HepG2 (cell line): ENCODE results near the gene MSH4. TPM values are rescaled to one million over a fixed set of nuclear protein-coding genes. Genes with fewer than 3 reads are reported as not detected.

Source experiments
- ATAC-seq: fragments of 200-7000 bp; cut with Tn5 transposase; 3 replicates; pipeline ENCODE4 v1.9.1; 2020; ENCODE audit warnings: mild to moderate bottlenecking, moderate library complexity
- BruUV-seq: library from RNA; stranded (reverse); fragments of 400-500 nt; replicated peaks from 2 replicates; lab custom pipeline; 2021; lab: Mats Ljungman, UMichigan
- CTCF ChIA-PET: fragments of 300-600 bp; formaldehyde crosslinking; extraction: SDS; loops from one replicate; lab custom pipeline; 2021; ENCODE audit warnings: low total read pairs, inconsistent platforms, low intra/inter-chr PET ratio; lab: Yijun Ruan, JAX
- POLR2A ChIA-PET: fragments of 350-600 bp; sonication (Branson Sonifier 250); formaldehyde crosslinking; loops from one replicate; lab custom pipeline; 2020; ENCODE audit warnings: antibody characterized with exemption, inconsistent platforms; lab: Yijun Ruan, JAX
- DNase-seq: peaks from one replicate; pipeline ENCODE4 v3.0.0-alpha.2; 2015; ENCODE audit warnings: low spot score
- FAIRE-seq: peaks from 3 replicates; lab custom pipeline; 2011; peaks lifted over from hg19 to GRCh38; lab: Jason Lieb, UNC
- H2AFZ ChIP-seq: one replicate; pipeline ENCODE4 v1.6.1; 2011; ENCODE audit warnings: low read length, inconsistent platforms
- H3K27ac ChIP-seq: fragments of 300-600 bp; 3 replicates; pipeline ENCODE4 v1.8.0; 2011; ENCODE audit warnings: mixed run types, mild to moderate bottlenecking, mixed read lengths, low read length, inconsistent platforms; ENCODE audit not compliant: insufficient read depth; ENCODE audit errors: extremely low read length
- H3K27me3 ChIP-seq, 2 experiments: fragments of 200-600 bp in 1 of 2; 2 replicates in 1 of 2; 3 replicates in 1 of 2; pipeline versions ENCODE4 v1.6.0 to v1.8.0; 2011; ENCODE audit warnings: low read length in 2 of 2, mild to moderate bottlenecking in 2 of 2, moderate library complexity in 2 of 2, inconsistent platforms in 1 of 2; ENCODE audit not compliant: insufficient read depth in 2 of 2, control insufficient read depth in 1 of 2
- H3K36me3 ChIP-seq, 2 experiments: fragments of 200-600 bp in 1 of 2; replicated peaks in 1 of 2; 2 replicates in 1 of 2; 3 replicates in 1 of 2; pipeline versions ENCODE4 v1.5.1 to v1.8.0; 2011; ENCODE audit warnings: low read length in 2 of 2, inconsistent platforms in 1 of 2; ENCODE audit not compliant: insufficient read depth in 2 of 2, control insufficient read depth in 1 of 2
- H3K4me1 ChIP-seq: 2 replicates; pipeline ENCODE4 v1.5.1; 2012; ENCODE audit warnings: low read length, inconsistent platforms; ENCODE audit not compliant: insufficient read depth
- H3K4me2 ChIP-seq: 2 replicates; pipeline ENCODE4 v1.6.0; 2011; ENCODE audit warnings: low read depth, low read length, inconsistent platforms
- H3K4me3 ChIP-seq, 3 experiments: fragments of 200-600 bp in 1 of 3; sonication (generic), shearing (Covaris generic) in 1 of 3; replicated peaks in 1 of 3; 2 replicates each; pipeline ENCODE4 v1.5.1; 2011 to 2016; ENCODE audit warnings: low read length in 3 of 3, inconsistent platforms in 2 of 3, low read depth in 2 of 3, mild to moderate bottlenecking in 2 of 3, control low read depth in 1 of 3, mixed read lengths in 1 of 3; ENCODE audit not compliant: insufficient read depth in 1 of 3
- H3K79me2 ChIP-seq: one replicate; pipeline ENCODE4 v1.6.1; 2011; ENCODE audit warnings: low read length, inconsistent platforms; ENCODE audit not compliant: insufficient read depth
- H3K9ac ChIP-seq: 2 replicates; pipeline ENCODE4 v1.6.0; 2011; ENCODE audit warnings: mild to moderate bottlenecking, low read depth, low read length, inconsistent platforms; ENCODE audit not compliant: insufficient read depth
- H3K9me3 ChIP-seq: 2 replicates; pipeline ENCODE4 v1.5.1; 2012; ENCODE audit warnings: mild to moderate bottlenecking, low read length
- H4K20me1 ChIP-seq: 2 replicates; pipeline ENCODE4 v1.6.0; 2011; ENCODE audit warnings: inconsistent platforms, mild to moderate bottlenecking, low read length, moderate library complexity; ENCODE audit not compliant: insufficient read depth
- ATF1 ChIP-seq: IDR thresholded peaks from 2 replicates; pipeline ENCODE4 v1.6.1; 2016; ENCODE audit warnings: mild to moderate bottlenecking, control low read depth
- ERF ChIP-seq: IDR thresholded peaks from 2 replicates; pipeline ENCODE4 v1.6.1; 2018; ENCODE audit warnings: missing biosample characterization, missing genetic modification reagents
- KDM5B ChIP-seq: sonication (generic); formaldehyde crosslinking; IDR thresholded peaks from 2 replicates; pipeline ENCODE4 v1.4.0; 2020; ENCODE audit warnings: missing genetic modification reagents, mild to moderate bottlenecking, borderline replicate concordance
- KLF16 ChIP-seq, 2 experiments: sonication (generic) in 1 of 2; formaldehyde crosslinking in 1 of 2; IDR thresholded peaks; 2 replicates each; pipeline versions ENCODE4 v1.6.1 to v1.8.0; 2016 to 2023; ENCODE audit warnings: missing genetic modification reagents in 2 of 2, missing compliant biosample characterization in 1 of 2
- MYC ChIP-seq: sonication (generic); formaldehyde crosslinking; IDR thresholded peaks from 2 replicates; pipeline ENCODE4 v1.9.0; 2021; ENCODE audit warnings: missing genetic modification reagents, borderline replicate concordance
- NR2C2 ChIP-seq: sonication (generic); formaldehyde crosslinking; IDR thresholded peaks from 2 replicates; pipeline ENCODE4 v1.4.0; 2020; ENCODE audit warnings: missing genetic modification reagents, mild to moderate bottlenecking, moderate library complexity, borderline replicate concordance
- SRSF9 ChIP-seq: fragments of 200-400 bp; formaldehyde crosslinking; IDR thresholded peaks from 2 replicates; pipeline ENCODE4 v1.6.1; 2018; ENCODE audit warnings: borderline replicate concordance, mild to moderate bottlenecking, low read depth, low read length; ENCODE audit not compliant: insufficient read depth, poor library complexity, severe bottlenecking
- YY1 ChIP-seq: IDR thresholded peaks from 2 replicates; pipeline ENCODE4 v1.6.1; 2011; ENCODE audit warnings: low read length, low read depth, moderate library complexity, mild to moderate bottlenecking; ENCODE audit not compliant: insufficient read depth, insufficient replicate concordance
- ZFP62 ChIP-seq: sonication (generic); formaldehyde crosslinking; IDR thresholded peaks from 2 replicates; pipeline ENCODE4 v1.4.0; 2020; ENCODE audit warnings: missing genetic modification reagents
- ZNF292 ChIP-seq: sonication (generic); formaldehyde crosslinking; IDR thresholded peaks from 2 replicates; pipeline ENCODE4 v1.8.1; 2022; ENCODE audit warnings: mild to moderate bottlenecking, low read depth, missing genetic modification reagents, borderline replicate concordance
- ZNF713 ChIP-seq: sonication (generic); formaldehyde crosslinking; IDR thresholded peaks from 2 replicates; pipeline ENCODE4 v1.4.0; 2020; ENCODE audit warnings: mild to moderate bottlenecking, missing genetic modification reagents
- ZSCAN25 ChIP-seq: sonication (generic); formaldehyde crosslinking; IDR thresholded peaks from 2 replicates; pipeline ENCODE4 v1.8.0; 2022; ENCODE audit warnings: mild to moderate bottlenecking, missing genetic modification reagents
- WGBS: methylation state at CpG from one replicate; pipeline ENCODE4 v1.1.6; 2017; ENCODE audit warnings: low lambda C conversion rate; 5-methylcytosine and 5-hydroxymethylcytosine counted together
- in situ Hi-C: cut with HindIII; loops from 2 replicates; pipeline ENCODE4 v1.10.0; 2017; ENCODE audit warnings: low pct_unique_long_range_greater_than_20kb; ENCODE audit not compliant: extremely low pct_ligation_motif_present
- intact Hi-C: fragments of 100-400 bp; cut with micrococcal nuclease; formaldehyde crosslinking; loops from one replicate; pipeline ENCODE4 v1.10.0; 2022; ENCODE audit not compliant: unreplicated experiment
- polyA plus RNA-seq, 8 experiments: library from polyadenylated mRNA; depleted of rRNA in 3 of 8; stranded (reverse) in 7 of 8; unstranded in 1 of 8; fragments of >200 nt; fragmentation: Illumina TruSeq in 4 of 8; extraction: Trizol in 4 of 8; gene quantifications; 2 replicates each; pipeline versions ENCODE4 v1.2.1 to v1.2.3, GENCODE V29; 2011 to 2016; ENCODE audit warnings: low read depth in 4 of 8, missing spikeins in 1 of 8, mixed read lengths in 1 of 8; ENCODE audit not compliant: insufficient read depth in 1 of 8
- total RNA-seq, 5 experiments: library from RNA; depleted of rRNA; stranded (reverse); fragments of >200 nt; fragmentation: Illumina TruSeq; extraction: Trizol; gene quantifications; 2 replicates each; pipeline ENCODE4 v1.2.3, GENCODE V29; 2016; ENCODE audit warnings: low read depth in 1 of 5
- TF ChIP-seq, protein P1 (sequence below): sonication (generic); formaldehyde crosslinking; IDR thresholded peaks from 2 replicates; pipeline ENCODE4 v1.4.0; 2020; ENCODE audit warnings: missing genetic modification reagents, borderline replicate concordance
- TF ChIP-seq, protein P2 (sequence below): sonication (generic); formaldehyde crosslinking; conservative IDR thresholded peaks from 2 replicates; pipeline ENCODE4 v1.4.0; 2020; ENCODE audit warnings: mild to moderate bottlenecking, missing genetic modification reagents, moderate library complexity
- TF ChIP-seq, protein P3 (sequence below): IDR thresholded peaks from 2 replicates; pipeline ENCODE4 v1.6.1; 2016; ENCODE audit warnings: low read depth, borderline replicate concordance

Gene MSH4
- total and polyA plus RNA-seq, 2 of the 13 experiments (the other 11 are each of a cell fraction or from before 2014, with no cell fraction given), result 0.01 to 0.09 TPM

DNA sequence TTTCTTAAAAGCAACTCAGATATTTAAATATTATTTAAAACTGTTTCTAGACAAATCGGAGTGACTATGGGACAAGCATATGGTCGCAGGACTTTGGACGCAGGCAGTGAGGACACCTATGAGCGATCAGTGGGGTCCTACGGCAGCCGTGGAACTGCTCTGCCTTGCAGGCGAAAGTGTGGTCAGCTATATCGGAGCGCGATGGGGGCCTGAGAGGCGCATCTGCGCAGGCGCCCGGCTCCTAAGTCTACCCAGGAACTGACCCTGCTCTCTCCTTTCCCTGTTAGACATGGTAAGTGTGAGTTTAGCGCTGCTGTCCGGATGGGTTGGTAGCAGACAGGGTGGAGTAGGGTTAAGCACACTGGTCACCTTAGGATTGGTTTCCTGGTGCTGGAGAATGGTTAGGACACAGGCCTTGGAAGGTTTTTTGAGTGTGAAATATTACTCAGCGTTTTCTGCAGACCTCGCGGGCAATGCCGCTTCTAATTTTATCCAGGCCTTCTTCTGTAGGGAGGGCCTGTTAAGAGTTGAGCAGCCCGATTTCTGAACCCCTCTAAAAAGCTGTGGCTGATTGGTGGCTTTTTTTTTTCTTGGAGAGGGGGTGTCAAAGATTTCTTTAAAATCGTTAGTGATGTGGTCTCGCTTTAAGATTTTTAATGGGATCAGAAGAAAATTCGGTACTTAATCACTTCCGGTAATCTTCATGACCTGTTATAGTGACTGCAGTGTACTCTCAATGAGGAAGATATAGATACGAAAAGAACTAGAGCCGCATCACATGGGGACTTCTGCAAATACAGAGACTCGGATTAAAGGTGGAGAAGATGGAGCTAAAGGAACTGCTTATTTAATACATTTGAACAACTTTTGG is 10.5 kb upstream of the MSH4 start, which contains the start of gene RABGGTB:
RABGGTB (plus strand) TSS at position 274 of the 871 bp plus-strand sequence; CDS start at position 290, 16 bp downstream.
- ChIA-PET CTCF (no interaction called here), POLR2A (interaction anchor here (0.7 to 3.9 kb wide), 18 partner anchors 9 to 521 kb away, joined by 3 to 54 read pairs (median 5); partner anchors contain the start of genes ACADM and MSH4)
- WGBS, result under 1% methylated on average over 18 of the region's 28 CpGs
- no peaks in the 10 kb centered on the region for H3K9me3 ChIP-seq
- peak; percentile 93 for DNase-seq
- H3K4me1 ChIP-seq, result peaks cover 35% of the 10 kb centered on the region
- in situ Hi-C loops (loop anchor here (5.0 kb wide), 1 partner anchor 59 kb away; no protein-coding TSS in a partner anchor), intact Hi-C loops (loop anchor here (1.0 to 2.0 kb wide), 2 partner anchors 61 to 171 kb away; no protein-coding TSS in a partner anchor)
- H3K9ac ChIP-seq, result peak within 1 kb of the TSS; percentile 95
- TSS peak; percentile 70 for BruUV-seq
- H3K27me3 ChIP-seq, result no peaks in the 10 kb centered on the region; a peak in 1 of 5 replicates
- H3K79me2 ChIP-seq, result peaks cover 55% of the 10 kb centered on the region
- peak within 1 kb of the TSS; percentile 91 for H2AFZ ChIP-seq
- H3K36me3 ChIP-seq, result peaks cover 2 to 20% of the 10 kb centered on the region in 2 experiments; a peak in 3 of 5 replicates
- peaks cover 43% of the 10 kb centered on the region for H4K20me1 ChIP-seq
- H3K4me3 ChIP-seq, result peak within 1 kb of the TSS; percentile 81 to 98 (median 94)
- FAIRE-seq, result peak; percentile 82
- H3K4me2 ChIP-seq, result peak within 1 kb of the TSS; percentile 83
- ATAC-seq, result peak; percentile 95
- H3K27ac ChIP-seq, result peak within 1 kb of the TSS; percentile 89
- no peak for TF ChIP-seq ZNF713 (CRISPR knock-in tag)
- no peak for TF ChIP-seq ZFP62 (CRISPR knock-in tag)
- TF ChIP-seq SRSF9, result no peak
- peak; percentile 77; the same call in 1 of the 2 replicates for TF ChIP-seq KDM5B (CRISPR knock-in tag)
- TF ChIP-seq, protein P1, sequence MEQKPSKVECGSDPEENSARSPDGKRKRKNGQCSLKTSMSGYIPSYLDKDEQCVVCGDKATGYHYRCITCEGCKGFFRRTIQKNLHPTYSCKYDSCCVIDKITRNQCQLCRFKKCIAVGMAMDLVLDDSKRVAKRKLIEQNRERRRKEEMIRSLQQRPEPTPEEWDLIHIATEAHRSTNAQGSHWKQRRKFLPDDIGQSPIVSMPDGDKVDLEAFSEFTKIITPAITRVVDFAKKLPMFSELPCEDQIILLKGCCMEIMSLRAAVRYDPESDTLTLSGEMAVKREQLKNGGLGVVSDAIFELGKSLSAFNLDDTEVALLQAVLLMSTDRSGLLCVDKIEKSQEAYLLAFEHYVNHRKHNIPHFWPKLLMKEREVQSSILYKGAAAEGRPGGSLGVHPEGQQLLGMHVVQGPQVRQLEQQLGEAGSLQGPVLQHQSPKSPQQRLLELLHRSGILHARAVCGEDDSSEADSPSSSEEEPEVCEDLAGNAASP (CRISPR knock-in tag), result 0 out of 2 replicates have a peak, but pooled peaks have one; percentile 50
- TF ChIP-seq NR2C2, result peak; percentile 64
- TF ChIP-seq ZNF292 (CRISPR knock-in tag), result no peak
- TF ChIP-seq ATF1, result peak; percentile 44; the same call in 1 of the 2 replicates
- peak; percentile 100 for TF ChIP-seq MYC (CRISPR knock-in tag)
- TF ChIP-seq, protein P2, sequence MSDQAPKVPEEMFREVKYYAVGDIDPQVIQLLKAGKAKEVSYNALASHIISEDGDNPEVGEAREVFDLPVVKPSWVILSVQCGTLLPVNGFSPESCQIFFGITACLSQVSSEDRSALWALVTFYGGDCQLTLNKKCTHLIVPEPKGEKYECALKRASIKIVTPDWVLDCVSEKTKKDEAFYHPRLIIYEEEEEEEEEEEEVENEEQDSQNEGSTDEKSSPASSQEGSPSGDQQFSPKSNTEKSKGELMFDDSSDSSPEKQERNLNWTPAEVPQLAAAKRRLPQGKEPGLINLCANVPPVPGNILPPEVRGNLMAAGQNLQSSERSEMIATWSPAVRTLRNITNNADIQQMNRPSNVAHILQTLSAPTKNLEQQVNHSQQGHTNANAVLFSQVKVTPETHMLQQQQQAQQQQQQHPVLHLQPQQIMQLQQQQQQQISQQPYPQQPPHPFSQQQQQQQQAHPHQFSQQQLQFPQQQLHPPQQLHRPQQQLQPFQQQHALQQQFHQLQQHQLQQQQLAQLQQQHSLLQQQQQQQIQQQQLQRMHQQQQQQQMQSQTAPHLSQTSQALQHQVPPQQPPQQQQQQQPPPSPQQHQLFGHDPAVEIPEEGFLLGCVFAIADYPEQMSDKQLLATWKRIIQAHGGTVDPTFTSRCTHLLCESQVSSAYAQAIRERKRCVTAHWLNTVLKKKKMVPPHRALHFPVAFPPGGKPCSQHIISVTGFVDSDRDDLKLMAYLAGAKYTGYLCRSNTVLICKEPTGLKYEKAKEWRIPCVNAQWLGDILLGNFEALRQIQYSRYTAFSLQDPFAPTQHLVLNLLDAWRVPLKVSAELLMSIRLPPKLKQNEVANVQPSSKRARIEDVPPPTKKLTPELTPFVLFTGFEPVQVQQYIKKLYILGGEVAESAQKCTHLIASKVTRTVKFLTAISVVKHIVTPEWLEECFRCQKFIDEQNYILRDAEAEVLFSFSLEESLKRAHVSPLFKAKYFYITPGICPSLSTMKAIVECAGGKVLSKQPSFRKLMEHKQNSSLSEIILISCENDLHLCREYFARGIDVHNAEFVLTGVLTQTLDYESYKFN (CRISPR knock-in tag), result peak; percentile 58
- TF ChIP-seq KLF16 (CRISPR knock-in tag; IDR thresholded peaks at IDR 0.05), result peak in 1 of 2 experiments; percentile 90; a peak in 2 of 4 replicates
- peak; percentile 40 for TF ChIP-seq YY1
- peak; percentile 86; the same call in 1 of the 2 replicates for TF ChIP-seq ERF (CRISPR knock-in tag)
- TF ChIP-seq ZSCAN25 (CRISPR knock-in tag), result peak; percentile 51; the same call in 1 of the 2 replicates
- TF ChIP-seq, protein P3, sequence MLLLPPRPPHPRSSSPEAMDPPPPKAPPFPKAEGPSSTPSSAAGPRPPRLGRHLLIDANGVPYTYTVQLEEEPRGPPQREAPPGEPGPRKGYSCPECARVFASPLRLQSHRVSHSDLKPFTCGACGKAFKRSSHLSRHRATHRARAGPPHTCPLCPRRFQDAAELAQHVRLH (CRISPR knock-in tag), result peak; percentile 76; the same call in 1 of the 2 replicates
